ENCODE data around the gene TMEM50A. TPM values are rescaled to one million over a fixed set of nuclear protein-coding genes. Genes with fewer than 3 reads are reported as not detected.
"Not testable (repeated sequence)": the region's sequence is repeated elsewhere in the genome, so short reads cannot be mapped to it uniquely, and the experiment has no call there.

The TMEM50A gene
- total RNA-seq, 5 donors from 2014 or later (not counting 1 experiment from before 2014, with no cell fraction given), result 74.8 to 104 (median 97.2) TPM

DNA sequence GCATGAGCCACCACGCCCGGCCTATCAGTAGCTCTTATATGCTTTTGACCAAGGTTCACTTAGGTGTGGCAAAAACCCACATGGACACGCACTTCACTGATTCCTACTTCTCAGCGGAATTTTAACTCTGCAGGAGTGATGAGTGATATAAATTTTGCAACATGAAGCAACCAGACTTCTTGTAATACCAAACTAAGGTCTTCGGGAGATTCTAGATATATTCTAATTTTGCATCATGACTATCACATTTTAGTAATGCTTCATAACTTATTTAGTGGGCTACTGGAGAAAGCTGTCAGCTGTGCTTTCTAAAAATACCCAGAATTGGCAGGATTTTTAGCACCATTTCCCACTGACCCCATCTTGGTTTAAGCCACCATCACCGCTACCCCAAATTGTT, 54.7 kb downstream of the TMEM50A start:
- no peaks in the 10 kb centered on the region for H3K9me3 ChIP-seq
- Mint-ChIP-seq H3K4me1 (no peaks in the 10 kb centered on the region), H3K27ac (no peak overlapping the region), H3K27me3 (peaks cover 3 to 7% of the 10 kb centered on the region in 2 donors), H3K4me3 (no peak overlapping the region), H3K9me3 (no peaks in the 10 kb centered on the region), H3K36me3 (no peaks in the 10 kb centered on the region)
- WGBS (ENCODE audit: insufficient coverage), result no CpG with 5 or more reads among the region's 6 CpGs
- no peak for DNase-seq
- peaks cover 0 to 2% of the 10 kb centered on the region in 2 experiments for H3K27me3 ChIP-seq (replicated peaks in 1 of 2; ENCODE audit: control insufficient read depth in 2 of 2, extremely low read depth in 1 of 2, insufficient read depth in 2 of 2, low read length in 1 of 2)
- no peaks in the 10 kb centered on the region for H3K36me3 ChIP-seq (ENCODE audit: control insufficient read depth in 2 of 2, extremely low read depth in 1 of 2, insufficient read depth in 1 of 2, low read length in 1 of 2)
- H3K27ac ChIP-seq (ENCODE audit: low read length), result no peak overlapping the region
- no peaks in the 10 kb centered on the region for H3K4me1 ChIP-seq (ENCODE audit: control insufficient read depth in 1 of 2, extremely low read depth in 1 of 2, insufficient read depth in 2 of 2, low read length in 2 of 2)
- no peak for ATAC-seq (replicated peaks in 1 of 4)
- ChIA-PET CTCF (no interaction called here), POLR2A (no interaction called here)
- no peak overlapping the region for H3K4me3 ChIP-seq (ENCODE audit: control insufficient read depth in 1 of 2, extremely low read depth in 1 of 2, low read length in 1 of 2)

DNA sequence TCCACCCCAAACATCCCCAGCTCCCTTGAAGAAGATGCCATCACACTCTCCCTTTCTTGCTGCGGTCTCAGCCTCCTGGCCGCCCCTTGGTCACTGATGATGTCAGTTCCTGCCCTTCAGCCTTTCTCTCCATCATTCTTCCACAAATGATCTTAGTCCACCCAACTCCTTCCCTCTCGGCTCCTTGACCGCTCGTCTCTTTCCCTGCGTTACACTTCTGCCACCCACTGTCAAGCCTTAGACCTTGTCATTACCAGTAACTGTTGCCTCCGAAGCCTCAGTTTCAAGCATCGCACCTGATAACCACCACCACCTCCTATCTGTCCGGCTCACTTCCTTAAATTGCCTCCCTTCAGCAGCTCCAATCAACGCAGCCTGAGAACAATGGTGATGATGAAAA, 59.4 kb downstream of the TMEM50A start:
- H3K27ac ChIP-seq (ENCODE audit: low read length); H3K27me3 ChIP-seq (replicated peaks in 1 of 2; ENCODE audit: control insufficient read depth in 2 of 2, extremely low read depth in 1 of 2, insufficient read depth in 2 of 2, low read length in 1 of 2); H3K4me3 Mint-ChIP-seq; H3K4me3 ChIP-seq (ENCODE audit: control insufficient read depth in 1 of 2, extremely low read depth in 1 of 2, low read length in 1 of 2); H3K27me3 Mint-ChIP-seq; H3K4me1 Mint-ChIP-seq; H3K36me3 Mint-ChIP-seq; H3K9me3 Mint-ChIP-seq; CTCF ChIA-PET; H3K36me3 ChIP-seq (ENCODE audit: control insufficient read depth in 2 of 2, extremely low read depth in 1 of 2, insufficient read depth in 1 of 2, low read length in 1 of 2); ATAC-seq (replicated peaks in 1 of 4); POLR2A ChIA-PET; DNase-seq; H3K27ac Mint-ChIP-seq; H3K4me1 ChIP-seq (ENCODE audit: control insufficient read depth in 1 of 2, extremely low read depth in 1 of 2, insufficient read depth in 2 of 2, low read length in 2 of 2); H3K9me3 ChIP-seq: not testable (repeated sequence)
- WGBS (ENCODE audit: insufficient coverage), result no CpG with 5 or more reads among the region's 10 CpGs

DNA sequence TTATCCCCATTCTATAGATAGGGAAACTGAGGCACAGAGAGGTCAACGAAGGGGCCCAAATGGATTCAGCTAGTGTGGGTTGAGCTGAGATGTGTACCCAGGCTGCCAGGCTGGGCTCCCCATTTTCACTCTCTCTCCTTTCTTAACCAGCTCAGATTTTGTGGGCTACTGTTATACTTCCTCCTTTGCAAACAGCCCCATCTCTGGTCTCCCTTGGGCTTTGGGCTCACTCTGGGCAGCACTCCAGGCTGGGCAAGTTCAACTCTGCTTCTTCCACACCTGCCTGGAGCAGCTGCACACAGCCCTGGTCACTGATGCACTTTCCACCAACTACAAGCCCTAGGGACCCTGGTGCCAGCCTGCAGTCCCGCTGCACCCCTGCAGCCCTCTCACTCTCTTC, 59.9 kb downstream of the TMEM50A start:
- POLR2A ChIA-PET; ATAC-seq (replicated peaks in 1 of 4); H3K4me3 ChIP-seq (ENCODE audit: control insufficient read depth in 1 of 2, extremely low read depth in 1 of 2, low read length in 1 of 2); H3K36me3 ChIP-seq (ENCODE audit: control insufficient read depth in 2 of 2, extremely low read depth in 1 of 2, insufficient read depth in 1 of 2, low read length in 1 of 2); H3K4me3 Mint-ChIP-seq; H3K27ac Mint-ChIP-seq; H3K36me3 Mint-ChIP-seq; H3K9me3 ChIP-seq; H3K9me3 Mint-ChIP-seq; CTCF ChIA-PET; H3K4me1 ChIP-seq (ENCODE audit: control insufficient read depth in 1 of 2, extremely low read depth in 1 of 2, insufficient read depth in 2 of 2, low read length in 2 of 2); H3K27ac ChIP-seq (ENCODE audit: low read length); H3K4me1 Mint-ChIP-seq; DNase-seq; H3K27me3 ChIP-seq (replicated peaks in 1 of 2; ENCODE audit: control insufficient read depth in 2 of 2, extremely low read depth in 1 of 2, insufficient read depth in 2 of 2, low read length in 1 of 2): not testable (repeated sequence)
- peaks cover 3 to 11% of the 10 kb centered on the region in 2 donors for H3K27me3 Mint-ChIP-seq
- no CpG with 5 or more reads among the region's 2 CpGs for WGBS (ENCODE audit: insufficient coverage)

DNA sequence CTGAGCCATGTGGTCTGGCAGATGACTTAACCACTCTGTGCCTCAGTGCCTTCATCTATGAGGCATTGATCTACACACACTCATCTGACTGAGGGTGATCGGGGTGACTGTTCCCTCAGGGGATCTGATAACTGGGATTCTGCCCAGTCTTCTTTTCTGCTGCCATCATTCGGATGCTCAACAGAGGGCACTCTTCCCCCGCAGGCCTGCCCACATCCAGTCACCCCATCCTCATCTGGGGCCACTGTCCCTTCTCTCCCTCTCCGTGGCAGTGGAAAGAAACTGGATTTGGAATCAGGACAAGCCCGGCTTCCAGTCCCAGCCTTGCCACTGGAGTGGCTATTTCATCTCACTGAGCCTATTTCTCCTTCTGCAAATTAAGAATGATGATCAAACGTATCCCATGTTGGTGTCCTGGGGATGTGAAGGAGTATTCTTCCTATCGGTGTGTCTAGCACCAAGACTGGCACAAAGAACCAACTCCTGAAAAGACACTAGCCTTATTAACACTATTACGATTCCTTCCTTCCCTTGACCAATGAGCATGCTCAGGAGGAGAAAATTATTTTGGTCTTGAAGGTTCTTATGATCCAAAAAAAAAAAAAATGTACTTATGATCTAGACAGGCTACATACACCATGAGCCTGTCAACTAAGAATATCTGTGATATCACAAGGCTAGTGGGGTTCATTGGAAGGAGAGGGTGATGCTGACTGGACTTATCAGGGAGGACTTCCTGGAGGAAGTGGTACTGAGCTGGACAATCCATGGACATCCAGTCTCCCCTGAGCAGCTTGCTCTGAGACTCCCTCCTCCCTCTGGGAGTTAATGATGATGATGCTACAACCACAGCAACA, 65.0 kb downstream of the TMEM50A start:
- ATAC-seq (replicated peaks in 1 of 4), result peak; percentile 72 to 83 (median 78)
- H3K36me3 ChIP-seq (ENCODE audit: control insufficient read depth in 2 of 2, extremely low read depth in 1 of 2, insufficient read depth in 1 of 2, low read length in 1 of 2); H3K9me3 ChIP-seq; H3K27ac Mint-ChIP-seq; POLR2A ChIA-PET; H3K27me3 ChIP-seq (replicated peaks in 1 of 2; ENCODE audit: control insufficient read depth in 2 of 2, extremely low read depth in 1 of 2, insufficient read depth in 2 of 2, low read length in 1 of 2); H3K27ac ChIP-seq (ENCODE audit: low read length); H3K9me3 Mint-ChIP-seq; H3K27me3 Mint-ChIP-seq; H3K36me3 Mint-ChIP-seq; H3K4me3 Mint-ChIP-seq; H3K4me3 ChIP-seq (ENCODE audit: control insufficient read depth in 1 of 2, extremely low read depth in 1 of 2, low read length in 1 of 2); H3K4me1 ChIP-seq (ENCODE audit: control insufficient read depth in 1 of 2, extremely low read depth in 1 of 2, insufficient read depth in 2 of 2, low read length in 2 of 2); H3K4me1 Mint-ChIP-seq: not testable (repeated sequence)
- DNase-seq, result peak in 11 of 35 experiments; percentile 2 to 16 (median 7)
- WGBS (ENCODE audit: insufficient coverage), result no CpG with 5 or more reads among the region's 8 CpGs
- CTCF ChIA-PET, result interaction anchor here in 1 of 2 donors (0.7 kb wide), 1 partner anchor 276 kb away, joined by 3 read pairs; no protein-coding TSS in a partner anchor

DNA sequence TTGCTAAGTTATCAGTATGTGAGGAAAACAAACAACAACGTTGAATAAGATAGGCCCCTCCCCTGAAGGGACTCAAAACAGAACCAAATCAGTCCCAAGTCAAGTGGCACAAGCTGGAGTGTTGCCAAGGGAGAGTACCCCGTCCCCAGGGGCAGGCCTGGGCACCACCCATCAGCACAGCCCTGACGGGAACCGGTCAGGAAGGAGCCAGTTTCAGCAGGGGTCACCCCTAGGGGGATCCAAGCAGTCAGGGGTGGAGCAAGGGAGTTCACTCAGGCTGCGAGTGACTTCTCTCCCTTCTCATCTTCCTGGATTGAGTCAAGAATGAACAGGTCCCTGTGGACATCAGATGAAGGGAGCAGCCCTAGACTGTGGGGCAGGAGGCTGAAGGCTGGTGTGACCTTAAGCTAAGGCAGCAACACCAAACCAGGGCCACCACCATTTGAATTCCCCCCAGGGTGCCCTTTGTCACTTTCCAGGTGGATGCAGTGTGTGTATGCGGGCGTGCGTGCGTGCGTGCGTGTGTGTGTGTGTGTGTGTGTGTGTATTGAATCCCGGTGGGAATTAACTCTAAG, 67.7 kb downstream of the TMEM50A start:
- H3K4me1 Mint-ChIP-seq; H3K9me3 ChIP-seq; H3K4me3 ChIP-seq (ENCODE audit: control insufficient read depth in 1 of 2, extremely low read depth in 1 of 2, low read length in 1 of 2); H3K36me3 Mint-ChIP-seq; H3K27ac ChIP-seq (ENCODE audit: low read length); H3K4me1 ChIP-seq (ENCODE audit: control insufficient read depth in 1 of 2, extremely low read depth in 1 of 2, insufficient read depth in 2 of 2, low read length in 2 of 2); H3K36me3 ChIP-seq (ENCODE audit: control insufficient read depth in 2 of 2, extremely low read depth in 1 of 2, insufficient read depth in 1 of 2, low read length in 1 of 2); H3K4me3 Mint-ChIP-seq; H3K27me3 Mint-ChIP-seq; ATAC-seq (replicated peaks in 1 of 4); H3K27ac Mint-ChIP-seq; H3K27me3 ChIP-seq (replicated peaks in 1 of 2; ENCODE audit: control insufficient read depth in 2 of 2, extremely low read depth in 1 of 2, insufficient read depth in 2 of 2, low read length in 1 of 2); POLR2A ChIA-PET; H3K9me3 Mint-ChIP-seq; DNase-seq: not testable (repeated sequence)
- CTCF ChIA-PET, result interaction anchor here in 1 of 2 donors (0.7 kb wide), 1 partner anchor 119 kb away, joined by 9 read pairs; no protein-coding TSS in a partner anchor
- WGBS (ENCODE audit: insufficient coverage), result no CpG with 5 or more reads among the region's 12 CpGs

DNA sequence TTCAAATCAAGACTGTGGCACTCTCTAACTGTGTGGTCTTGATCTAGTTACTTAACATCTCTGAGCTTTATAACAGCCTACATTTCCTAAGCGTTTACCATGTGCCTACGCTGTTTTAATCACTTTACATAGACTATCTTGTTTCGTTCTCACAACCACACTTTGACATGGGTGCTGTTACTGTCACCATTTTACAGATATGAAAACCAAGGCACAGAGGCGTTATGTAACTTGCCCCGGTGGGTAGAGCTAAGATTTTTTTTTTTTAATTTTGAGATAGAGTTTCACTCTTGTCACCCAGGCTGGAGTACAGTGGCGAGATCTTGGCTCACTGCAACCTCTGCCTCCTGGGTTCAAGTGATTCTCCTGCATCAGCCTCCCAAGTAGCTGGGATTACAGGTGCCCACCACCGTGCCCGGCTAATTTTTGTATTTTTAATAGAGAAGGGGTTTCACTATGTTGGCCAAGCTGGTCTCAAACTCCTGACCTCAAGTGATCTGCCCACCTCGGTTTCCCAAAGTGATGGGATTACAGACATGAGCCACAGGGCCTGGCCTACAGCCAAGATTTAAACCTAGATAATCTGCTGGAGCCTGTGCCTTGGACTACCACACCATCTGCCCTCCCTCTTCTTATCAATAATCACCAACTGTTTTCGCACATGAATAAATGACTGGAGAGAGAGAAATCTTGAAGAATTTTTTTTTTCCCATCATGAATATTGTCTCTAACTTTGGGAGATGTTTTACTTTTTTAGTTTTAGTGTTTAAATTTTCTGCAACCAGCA, 71.7 kb downstream of the TMEM50A start:
- WGBS (ENCODE audit: insufficient coverage), result no CpG with 5 or more reads among the region's 10 CpGs
- CTCF ChIA-PET; H3K36me3 Mint-ChIP-seq; H3K9me3 ChIP-seq; H3K36me3 ChIP-seq (ENCODE audit: control insufficient read depth in 2 of 2, extremely low read depth in 1 of 2, insufficient read depth in 1 of 2, low read length in 1 of 2); POLR2A ChIA-PET; H3K4me1 ChIP-seq (ENCODE audit: control insufficient read depth in 1 of 2, extremely low read depth in 1 of 2, insufficient read depth in 2 of 2, low read length in 2 of 2); H3K27ac ChIP-seq (ENCODE audit: low read length); H3K4me1 Mint-ChIP-seq; H3K9me3 Mint-ChIP-seq; H3K4me3 ChIP-seq (ENCODE audit: control insufficient read depth in 1 of 2, extremely low read depth in 1 of 2, low read length in 1 of 2); H3K27ac Mint-ChIP-seq; H3K27me3 ChIP-seq (replicated peaks in 1 of 2; ENCODE audit: control insufficient read depth in 2 of 2, extremely low read depth in 1 of 2, insufficient read depth in 2 of 2, low read length in 1 of 2); H3K27me3 Mint-ChIP-seq; DNase-seq; H3K4me3 Mint-ChIP-seq; ATAC-seq (replicated peaks in 1 of 4): not testable (repeated sequence)
